DOHH2 (cell line): ENCODE data around the gene SEC14L1.

Experiments
- H3F3A ChIP-seq: fragments of 200-600 bp; sonication (generic), shearing (Covaris generic); 2 replicates; pipeline ENCODE4 v1.6.0; 2016; ENCODE audit warnings: antibody characterized with exemption, mild to moderate bottlenecking; ENCODE audit not compliant: control insufficient read depth, insufficient read depth
- H3K27ac ChIP-seq: fragments of 200-600 bp; sonication (generic); 2 replicates; pipeline ENCODE4 v1.5.1; 2014; ENCODE audit warnings: low read depth, mild to moderate bottlenecking, low read length, moderate library complexity
- H3K27me3 ChIP-seq: fragments of 200-600 bp; sonication (generic); 2 replicates; pipeline ENCODE4 v1.6.1; 2014; ENCODE audit warnings: mild to moderate bottlenecking, low read length, mixed read lengths; ENCODE audit not compliant: control insufficient read depth
- H3K36me3 ChIP-seq: fragments of 200-600 bp; sonication (generic); 2 replicates; pipeline ENCODE4 v1.6.1; 2014; ENCODE audit warnings: mild to moderate bottlenecking, low read length, moderate library complexity, mixed read lengths; ENCODE audit not compliant: control insufficient read depth
- H3K4me1 ChIP-seq: fragments of 200-600 bp; sonication (generic); 2 replicates; pipeline ENCODE4 v1.6.1; 2014; ENCODE audit warnings: mild to moderate bottlenecking, low read length, mixed read lengths; ENCODE audit not compliant: control insufficient read depth
- H3K4me2 ChIP-seq: fragments of 200-600 bp; sonication (generic); 2 replicates; pipeline ENCODE4 v1.6.0; 2014; ENCODE audit warnings: mild to moderate bottlenecking, low read length, moderate library complexity
- H3K4me3 ChIP-seq: fragments of 200-600 bp; sonication (generic); 2 replicates; pipeline ENCODE4 v1.5.1; 2014; ENCODE audit warnings: mild to moderate bottlenecking, low read length, mixed read lengths
- H3K79me2 ChIP-seq: fragments of 200-600 bp; sonication (generic); 2 replicates; pipeline ENCODE4 v1.6.1; 2014; ENCODE audit warnings: mild to moderate bottlenecking, low read length, mixed read lengths; ENCODE audit not compliant: control insufficient read depth
- H3K9me2 ChIP-seq: fragments of 200-600 bp; sonication (generic); replicated peaks from 2 replicates; pipeline ENCODE4 v1.6.1; 2014; ENCODE audit warnings: mild to moderate bottlenecking, low read length, mixed read lengths; ENCODE audit not compliant: control insufficient read depth
- H3K9me3 ChIP-seq: fragments of 200-600 bp; sonication (generic); 2 replicates; pipeline ENCODE4 v1.6.1; 2014; ENCODE audit warnings: antibody characterized with exemption, low read length, mixed read lengths; ENCODE audit not compliant: control insufficient read depth, insufficient read depth
- H4K20me1 ChIP-seq: fragments of 200-600 bp; sonication (generic); 2 replicates; pipeline ENCODE4 v1.6.0; 2014; ENCODE audit warnings: low read depth, mild to moderate bottlenecking, antibody characterized with exemption, low read length, moderate library complexity; ENCODE audit not compliant: control insufficient read depth, insufficient read depth
- CTCF ChIP-seq: fragments of 200-600 bp; sonication (generic); IDR thresholded peaks from one replicate; pipeline ENCODE4 v1.5.1; 2014; ENCODE audit warnings: antibody characterized with exemption, mild to moderate bottlenecking, low read depth, low read length; ENCODE audit not compliant: poor library complexity, severe bottlenecking
- EZH2phosphoT487 ChIP-seq: fragments of 200-600 bp; sonication (generic); IDR thresholded peaks from 2 replicates; pipeline ENCODE4 v1.6.1; 2017; ENCODE audit warnings: borderline replicate concordance, mild to moderate bottlenecking, antibody characterized with exemption, low read length, moderate library complexity, mixed read lengths

SEC14L1 gene

DNA sequence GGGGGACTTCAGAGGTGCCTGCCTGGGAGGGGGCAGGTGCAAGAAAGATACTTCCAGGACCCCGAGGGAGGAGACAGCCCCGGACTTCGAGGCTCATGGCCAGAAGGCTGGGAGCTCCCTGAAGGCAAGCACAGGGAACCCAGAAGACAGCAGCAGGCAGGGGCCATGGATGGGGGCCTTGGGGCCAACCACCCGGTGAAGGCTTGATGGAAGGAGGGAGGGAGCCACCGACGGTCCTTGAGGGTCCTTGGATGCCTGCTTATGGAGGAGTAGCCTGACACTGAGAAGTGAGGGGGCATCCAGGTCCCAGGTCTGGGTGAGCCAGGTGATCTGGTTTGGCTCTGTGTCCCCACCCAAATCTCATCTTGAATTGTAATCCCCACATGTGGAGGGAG lies 89.7 kb downstream of the SEC14L1 start:
- H3K9me2 ChIP-seq: no peaks in the 10 kb centered on the region
- H3K4me3 ChIP-seq: no peak overlapping the region
- no peaks in the 10 kb centered on the region for H3K79me2 ChIP-seq
- H3F3A ChIP-seq: 0 out of 2 replicates have a peak, but pooled peaks cover 5% of the 10 kb centered on the region
- H3K27me3 ChIP-seq: no peaks in the 10 kb centered on the region
- H3K4me1 ChIP-seq: peaks cover 21% of the 10 kb centered on the region
- H3K9me3 ChIP-seq: peaks cover under 1% of the 10 kb centered on the region; the same call in 1 of the 2 replicates
- TF ChIP-seq EZH2phosphoT487: no peak
- no peak for TF ChIP-seq CTCF
- no peaks in the 10 kb centered on the region for H4K20me1 ChIP-seq
- H3K27ac ChIP-seq: no peak overlapping the region
- no peaks in the 10 kb centered on the region for H3K36me3 ChIP-seq
- no peak overlapping the region for H3K4me2 ChIP-seq

DNA sequence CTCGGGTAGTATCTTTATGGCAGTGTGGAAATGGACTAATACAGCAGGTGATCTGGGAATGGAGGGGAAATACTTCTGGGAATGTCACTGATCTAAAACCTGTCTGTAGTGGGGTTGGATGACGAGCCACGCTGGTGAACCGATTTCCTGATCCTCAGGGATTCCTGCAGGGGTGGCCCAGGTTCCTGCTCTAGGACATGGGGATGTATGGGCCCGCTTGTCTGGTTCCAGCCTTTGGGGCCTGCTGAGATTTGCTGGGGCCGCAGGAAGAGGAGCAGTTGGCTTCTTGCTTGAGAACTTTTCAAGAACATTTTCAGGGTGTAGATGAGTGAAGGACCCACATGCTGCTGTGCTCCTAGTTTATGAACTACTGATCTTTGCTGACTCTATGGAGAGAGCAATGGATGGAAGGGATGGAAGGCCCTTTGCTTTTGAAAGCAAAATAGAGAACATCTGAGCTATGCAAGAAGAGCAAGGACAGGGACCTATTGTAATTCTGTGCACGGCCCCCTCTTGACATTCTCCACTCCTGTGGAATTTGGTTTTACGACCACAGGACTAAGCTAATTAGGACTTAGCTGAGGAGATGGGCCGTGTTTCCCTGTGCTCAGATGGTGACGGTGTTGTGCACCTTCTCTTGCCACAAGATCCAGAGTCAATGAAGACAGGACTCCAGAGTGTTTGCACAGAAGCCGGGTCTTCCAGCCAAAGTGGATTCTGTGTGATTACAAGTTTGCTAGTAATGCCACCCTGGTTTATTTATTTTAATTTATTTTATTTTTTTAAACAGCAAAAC lies 90.5 kb downstream of the SEC14L1 start:
- no peaks in the 10 kb centered on the region for H3K36me3 ChIP-seq
- H3K4me3 ChIP-seq: no peak overlapping the region
- TF ChIP-seq CTCF: no peak
- no peak for TF ChIP-seq EZH2phosphoT487
- no peak overlapping the region for H3K4me2 ChIP-seq
- H3K9me3 ChIP-seq: no peaks in the 10 kb centered on the region
- no peaks in the 10 kb centered on the region for H3K27me3 ChIP-seq
- no peaks in the 10 kb centered on the region for H3K79me2 ChIP-seq
- no peaks in the 10 kb centered on the region for H4K20me1 ChIP-seq
- H3K4me1 ChIP-seq: peaks cover 30% of the 10 kb centered on the region
- no peak overlapping the region for H3K27ac ChIP-seq
- H3K9me2 ChIP-seq: no peaks in the 10 kb centered on the region
- H3F3A ChIP-seq: 0 out of 2 replicates have a peak, but pooled peaks cover 5% of the 10 kb centered on the region

- TF ChIP-seq EZH2phosphoT487 (no peak), CTCF (no peak)
- 0 out of 2 replicates have a peak, but pooled peaks cover 5% of the 10 kb centered on the region for H3F3A ChIP-seq
- no peaks in the 10 kb centered on the region for H3K27me3 ChIP-seq
- no peak overlapping the region for H3K4me3 ChIP-seq
- H3K4me2 ChIP-seq: no peak overlapping the region
- no peaks in the 10 kb centered on the region for H3K79me2 ChIP-seq
- H3K4me1 ChIP-seq: peaks cover 32% of the 10 kb centered on the region
- H4K20me1 ChIP-seq: no peaks in the 10 kb centered on the region
- no peaks in the 10 kb centered on the region for H3K9me2 ChIP-seq
- no peaks in the 10 kb centered on the region for H3K9me3 ChIP-seq
- H3K36me3 ChIP-seq: no peaks in the 10 kb centered on the region
- no peak overlapping the region for H3K27ac ChIP-seq
Observed at GRCh38 chr17:77233127-77233526, 92.4 kb downstream of the SEC14L1 start.
